GM19240 (cell line): ENCODE results near the gene ISCA2.

ENCODE experiments used
- DNase-seq: peaks from one replicate; pipeline ENCODE4 v3.0.0; 2011; ENCODE audit warnings: low spot score; ENCODE audit not compliant: insufficient read length

ISCA2 gene

GRCh38 chr14:74508292-74508731 lies 14.7 kb downstream of the ISCA2 start:
- no peak for DNase-seq

DNA sequence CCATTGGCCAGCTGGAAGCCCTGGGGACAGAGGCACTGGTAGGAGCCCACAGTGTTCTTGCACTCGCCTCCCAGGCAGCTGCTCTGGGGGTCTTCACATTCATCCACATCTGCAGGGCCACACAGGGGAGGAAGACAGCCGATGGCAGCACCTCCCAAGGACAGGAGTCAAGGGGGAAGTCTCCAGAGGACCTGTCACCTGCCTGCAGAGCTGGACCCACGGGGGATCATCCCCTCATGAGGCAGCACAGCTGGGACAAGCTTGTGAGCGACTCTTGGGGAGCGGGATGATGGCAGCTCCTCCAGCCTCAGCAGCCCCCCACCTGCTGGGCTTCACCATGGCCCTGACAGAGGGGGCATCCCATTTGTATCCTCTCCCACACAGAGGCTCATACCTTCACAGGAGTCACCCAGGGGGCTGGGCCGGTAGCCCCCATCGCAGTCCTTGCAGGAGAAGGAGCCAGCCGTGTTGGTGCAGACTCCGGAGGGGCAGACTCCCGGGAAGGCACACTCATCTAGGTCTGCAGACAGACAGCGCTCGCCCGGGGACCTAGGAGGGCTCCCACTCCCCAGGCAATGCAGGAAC lies 15.4 kb downstream of the ISCA2 start:
- DNase-seq, result no peak

GRCh38 chr14:74509587-74510222 lies 16.1 kb downstream of the ISCA2 start:
- DNase-seq, result no peak

GRCh38 chr14:74510223-74510931 lies 16.8 kb downstream of the ISCA2 start:
- DNase-seq, result no peak

GRCh38 chr14:74510959-74511409 lies 17.4 kb downstream of the ISCA2 start:
- DNase-seq, result no peak

DNA sequence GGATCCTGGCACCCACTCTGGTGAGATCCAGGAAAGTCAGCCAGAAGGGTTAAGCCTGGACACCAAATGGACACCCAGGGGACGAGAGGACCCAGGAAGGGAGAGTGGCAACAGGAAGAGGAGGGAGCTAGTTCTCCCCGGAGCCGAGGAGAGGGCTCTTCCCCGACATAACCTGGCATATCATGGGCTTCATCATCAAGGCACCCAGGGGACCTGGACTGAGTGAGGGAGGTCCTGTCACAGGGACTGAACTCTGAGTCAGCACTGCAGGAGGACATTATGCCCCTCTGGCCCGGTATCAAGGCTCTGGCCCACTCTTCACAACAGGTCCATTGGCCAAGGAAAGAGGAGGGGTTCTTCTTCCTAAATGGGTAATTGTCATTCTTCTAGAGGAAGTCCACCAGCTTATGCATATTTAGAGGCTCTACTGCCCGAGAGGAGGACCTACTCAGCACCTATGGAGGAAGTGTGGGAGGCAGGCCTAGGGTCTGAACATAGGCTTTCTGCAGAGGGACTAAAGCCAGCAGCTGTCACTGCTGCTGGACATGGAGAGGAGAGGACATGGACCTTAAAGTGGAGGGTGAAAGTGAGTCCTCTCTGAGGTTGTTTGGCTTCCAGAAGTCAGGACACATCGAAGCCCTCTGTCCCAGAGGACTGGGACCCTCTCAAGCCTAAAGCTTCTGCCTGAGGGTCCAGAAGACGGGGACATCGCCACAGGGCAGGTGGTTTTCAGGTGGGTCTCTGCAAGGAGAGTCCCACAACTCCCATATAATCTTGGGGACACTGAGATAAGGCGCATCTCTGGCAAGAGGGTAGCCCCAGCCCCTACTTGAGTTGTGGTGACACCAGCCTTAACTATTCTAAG lies 18.6 kb downstream of the ISCA2 start:
- no peak for DNase-seq

DNA sequence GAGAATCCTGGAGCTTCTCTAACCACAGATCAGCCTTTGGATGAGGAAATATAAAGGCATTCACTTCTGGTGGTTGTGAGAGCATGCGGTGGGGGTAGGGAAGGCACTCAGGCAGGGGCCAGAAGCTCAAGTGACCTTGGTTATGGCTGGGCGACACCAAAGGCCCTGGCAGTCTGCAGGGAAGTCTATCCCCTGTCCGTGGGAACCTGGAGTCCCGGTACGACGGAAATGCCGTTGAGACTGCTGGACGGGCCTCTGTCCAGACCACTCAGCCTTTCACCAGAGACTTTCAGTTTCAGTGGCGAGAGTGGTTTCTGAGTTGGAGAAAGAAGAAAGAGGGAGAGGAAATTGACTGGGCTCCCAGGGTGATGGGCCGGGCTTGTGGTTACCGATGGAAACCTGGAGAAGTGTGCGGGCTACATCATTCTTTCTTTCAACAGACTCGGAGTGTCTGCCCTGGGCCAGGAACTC lies 20.9 kb downstream of the ISCA2 start:
- DNase-seq, result no peak

DNA sequence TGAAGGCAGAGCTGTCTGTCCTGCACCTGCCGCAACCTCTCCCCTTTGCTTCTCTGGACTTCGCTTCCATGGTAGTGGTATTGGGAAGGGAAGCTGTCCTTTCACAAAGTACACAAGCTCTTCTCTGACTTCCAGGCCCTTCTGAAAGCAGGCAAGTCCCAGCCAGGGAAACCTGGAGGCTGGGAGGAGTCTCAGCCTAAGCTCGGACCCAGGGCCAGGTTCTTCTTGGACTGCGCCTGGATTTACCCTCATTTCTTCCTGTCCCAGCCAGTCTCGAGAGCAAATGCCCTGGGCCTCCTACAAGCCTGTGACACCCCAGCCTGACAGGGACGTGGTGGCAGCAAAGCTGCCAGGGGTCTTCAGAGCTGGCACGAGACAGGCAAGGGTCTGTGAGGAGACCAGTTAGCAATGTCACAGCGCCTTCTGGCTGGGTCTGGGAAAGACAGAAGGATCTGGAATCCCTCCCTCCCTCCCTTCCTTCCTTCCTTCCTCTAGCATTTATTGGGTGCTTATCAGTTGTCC lies 22.4 kb downstream of the ISCA2 start:
- DNase-seq, result no peak

- DNase-seq, result no peak
These were observed 23.0 kb downstream of the ISCA2 start for GRCh38 chr14:74516451-74517160.

DNA sequence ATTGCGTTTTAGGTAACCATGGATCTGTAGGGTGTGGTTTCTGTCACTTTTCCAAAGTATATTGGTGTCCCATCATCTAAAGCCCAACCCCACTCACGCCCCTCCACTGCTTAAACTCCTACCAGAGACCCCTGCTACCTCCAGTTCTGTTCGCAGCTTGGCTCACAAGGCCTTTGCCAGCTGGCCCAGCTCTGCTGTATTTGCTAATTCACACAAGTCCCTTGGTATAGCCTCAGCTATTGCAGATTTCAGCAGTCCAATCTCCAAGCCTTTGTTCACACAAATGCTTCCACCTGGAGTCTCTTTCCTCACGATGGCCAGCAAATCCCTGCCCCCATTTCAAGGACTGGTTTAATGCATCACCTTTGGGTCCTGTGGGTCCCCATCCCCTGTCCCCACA lies 24.2 kb downstream of the ISCA2 start:
- DNase-seq, result no peak

- DNase-seq, result no peak
These were observed 24.7 kb downstream of the ISCA2 start for GRCh38 chr14:74518221-74518620.

GRCh38 chr14:74519316-74520074 lies 25.9 kb downstream of the ISCA2 start:
- DNase-seq, result no peak

GRCh38 chr14:74521756-74522155 lies 28.2 kb downstream of the ISCA2 start:
- no peak for DNase-seq

- DNase-seq, result no peak
These were observed 29.2 kb downstream of the ISCA2 start for GRCh38 chr14:74522740-74523139.

DNA sequence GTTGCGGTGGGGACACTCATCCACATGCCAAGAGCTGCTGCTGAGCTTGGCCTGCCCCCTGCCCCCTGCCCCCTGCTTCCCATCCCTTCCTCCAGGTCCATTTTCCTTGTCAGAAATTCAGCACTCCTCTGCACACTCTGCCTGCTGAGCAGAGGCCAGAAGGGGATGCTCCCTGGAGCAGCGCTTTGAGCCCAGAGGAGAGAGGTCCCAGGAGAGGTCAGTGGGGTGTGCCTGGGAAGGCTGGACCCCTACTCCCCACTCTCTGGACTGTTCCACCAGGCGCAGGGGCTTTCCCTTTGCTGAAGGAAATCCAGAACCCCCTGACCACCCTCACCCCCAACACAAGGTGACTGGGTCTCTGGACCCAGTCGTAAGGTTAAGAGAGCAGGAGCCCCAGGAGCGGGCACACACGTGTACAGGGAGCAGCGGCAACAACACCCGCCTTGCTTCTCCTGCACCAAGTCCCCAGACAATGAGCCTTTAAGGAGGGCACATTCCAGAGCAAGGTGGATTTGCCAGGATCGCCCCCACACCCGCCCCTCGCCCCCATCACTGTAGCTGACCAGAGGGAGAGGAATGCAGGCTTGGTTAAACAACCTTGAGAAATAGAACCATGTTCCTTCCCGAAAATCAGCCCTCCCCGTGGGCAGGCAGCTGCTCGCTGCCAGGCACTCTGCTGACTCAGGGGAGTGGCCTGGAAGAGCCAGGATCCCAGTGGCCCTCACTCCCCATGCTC lies 30.7 kb downstream of the ISCA2 start:
- DNase-seq, result no peak

DNA sequence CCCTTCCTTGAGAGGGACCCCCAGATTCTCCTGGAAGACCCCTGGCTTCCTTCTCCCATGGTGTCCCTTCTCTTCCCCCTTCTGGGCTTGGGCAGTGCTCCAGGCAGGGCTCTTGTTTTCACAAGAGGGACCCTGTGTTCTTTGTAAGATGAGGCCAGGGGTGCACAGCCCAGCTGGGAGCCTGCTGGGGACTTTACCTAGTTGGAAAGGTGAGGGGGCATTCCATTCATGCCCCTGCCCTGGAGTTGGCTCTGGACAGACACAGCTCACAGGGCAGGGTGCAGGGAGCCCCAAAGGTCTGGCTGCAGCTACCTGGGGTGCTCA lies 31.2 kb downstream of the ISCA2 start:
- DNase-seq, result no peak

GRCh38 chr14:74525361-74525851 lies 31.8 kb downstream of the ISCA2 start:
- DNase-seq, result no peak

DNA sequence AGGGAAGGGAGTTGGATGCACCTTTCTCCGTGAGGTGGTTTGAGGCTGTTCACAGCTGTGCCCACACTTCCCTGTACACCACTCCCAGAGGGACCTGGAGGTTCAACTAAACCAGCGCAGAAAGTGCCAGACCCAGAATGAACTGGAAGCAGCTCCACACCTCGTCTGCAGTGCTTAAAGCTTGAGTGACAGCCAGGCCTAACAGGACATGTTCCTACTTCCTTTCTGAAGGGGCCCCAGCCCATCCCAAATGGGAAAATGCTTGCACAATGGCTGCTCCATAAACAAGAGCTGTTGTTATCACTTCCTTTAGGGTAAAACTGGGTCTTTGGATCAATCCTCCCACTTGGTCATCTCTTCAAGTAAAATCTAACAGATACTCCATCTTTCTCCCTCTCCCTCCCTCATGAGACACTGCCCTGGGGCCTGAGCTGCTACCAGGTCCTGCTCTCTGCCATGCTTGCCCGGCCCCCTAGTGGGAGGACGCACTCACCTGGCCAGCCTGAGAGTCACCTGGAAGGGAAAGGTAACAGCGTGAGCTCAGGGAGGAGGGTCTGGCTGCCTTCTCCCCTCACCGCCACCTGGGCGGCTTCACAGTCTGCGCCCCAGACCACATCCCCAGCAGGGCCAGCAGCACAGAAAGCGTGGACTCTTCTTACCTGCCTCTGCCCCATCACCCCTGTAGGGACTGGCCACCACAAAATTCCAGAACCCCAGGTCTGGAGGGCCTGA lies 33.5 kb downstream of the ISCA2 start:
- DNase-seq, result no peak
